IMR-90 (cell line): Measurements from ENCODE around the gene FAM13B. TPM values are rescaled to one million over a fixed set of nuclear protein-coding genes. Genes with fewer than 3 reads are reported as not detected.

Experiments
- ATAC-seq: fragments of 200-7000 bp; cut with Tn5 transposase; 2 replicates; pipeline ENCODE4 v1.9.1; 2020; ENCODE audit warnings: low read depth, mild to moderate bottlenecking, moderate library complexity
- BruUV-seq: library from RNA; stranded (reverse); fragments of 400-500 nt; replicated peaks from 2 replicates; lab custom pipeline; 2021; lab: Mats Ljungman, UMichigan
- CTCF ChIA-PET: fragments of 300-600 bp; formaldehyde crosslinking; extraction: SDS; loops from one replicate; lab custom pipeline; 2021; ENCODE audit warnings: antibody characterized with exemption; lab: Yijun Ruan, JAX
- POLR2A ChIA-PET: fragments of 300-600 bp; sonication (Branson Sonifier 250); formaldehyde crosslinking; loops from one replicate; lab custom pipeline; 2022; ENCODE audit warnings: antibody characterized with exemption; ENCODE audit not compliant: unreplicated experiment; lab: Charles Lee
- DNase-seq: peaks from one replicate; pipeline ENCODE4 v3.0.0; 2013
- H2AFZ ChIP-seq: replicated peaks from 2 replicates; pipeline ENCODE3; 2013; ENCODE audit warnings: low read length, mild to moderate bottlenecking; ENCODE audit not compliant: poor library complexity
- H2AK5ac ChIP-seq: 2 replicates; pipeline ENCODE4 v1.6.1; 2013; ENCODE audit warnings: low read depth, low read length, inconsistent platforms
- H2AK9ac ChIP-seq: replicated peaks from 2 replicates; pipeline ENCODE3; 2013; ENCODE audit warnings: mild to moderate bottlenecking, low read depth, low read length, moderate library complexity; ENCODE audit not compliant: poor library complexity
- H2BK120ac ChIP-seq: 2 replicates; pipeline ENCODE4 v1.6.1; 2013; ENCODE audit warnings: low read depth, low read length, inconsistent platforms
- H2BK15ac ChIP-seq: 3 replicates; pipeline ENCODE4 v1.6.1; 2013; ENCODE audit warnings: low read depth, low read length, inconsistent platforms
- H2BK20ac ChIP-seq: 2 replicates; pipeline ENCODE4 v1.6.1; 2013; ENCODE audit warnings: low read depth, mild to moderate bottlenecking, inconsistent platforms, low read length, moderate library complexity
- H2BK5ac ChIP-seq: 2 replicates; pipeline ENCODE4 v1.6.1; 2013; ENCODE audit warnings: mild to moderate bottlenecking, low read depth, low read length, inconsistent platforms; ENCODE audit not compliant: poor library complexity, severe bottlenecking
- H3K14ac ChIP-seq: replicated peaks from 2 replicates; pipeline ENCODE4 v1.6.1; 2013; ENCODE audit warnings: low read depth, low read length, inconsistent platforms
- H3K18ac ChIP-seq: 2 replicates; pipeline ENCODE4 v1.6.1; 2013; ENCODE audit warnings: low read depth, low read length, control low read depth
- H3K23ac ChIP-seq: 2 replicates; pipeline ENCODE4 v1.6.1; 2013; ENCODE audit warnings: low read depth, low read length, inconsistent platforms
- H3K27ac ChIP-seq: 2 replicates; pipeline ENCODE4 v1.5.1; 2013; ENCODE audit warnings: mild to moderate bottlenecking, control low read depth, low read length; ENCODE audit not compliant: insufficient read depth
- H3K27me3 ChIP-seq: 2 replicates; pipeline ENCODE4 v1.6.1; 2013; ENCODE audit warnings: low read length; ENCODE audit not compliant: control insufficient read depth, insufficient read depth
- H3K36me3 ChIP-seq: 2 replicates; pipeline ENCODE4 v1.6.1; 2013; ENCODE audit warnings: low read length, mixed read lengths; ENCODE audit not compliant: control insufficient read depth, insufficient read depth
- H3K4ac ChIP-seq: 2 replicates; pipeline ENCODE4 v1.6.1; 2013; ENCODE audit warnings: low read depth, low read length, inconsistent platforms
- H3K4me1 ChIP-seq: 2 replicates; pipeline ENCODE4 v1.6.1; 2013; ENCODE audit warnings: low read length, mixed read lengths; ENCODE audit not compliant: control insufficient read depth, insufficient read depth
- H3K4me2 ChIP-seq: 2 replicates; pipeline ENCODE4 v1.6.1; 2013; ENCODE audit warnings: low read depth, mild to moderate bottlenecking, control low read depth, low read length, moderate library complexity
- H3K4me3 ChIP-seq: 2 replicates; pipeline ENCODE4 v1.5.1; 2013; ENCODE audit warnings: low read depth, mild to moderate bottlenecking, control low read depth, low read length, moderate library complexity; ENCODE audit not compliant: insufficient read depth
- H3K56ac ChIP-seq: 2 replicates; pipeline ENCODE4 v1.6.1; 2013; ENCODE audit warnings: low read length, inconsistent platforms; ENCODE audit not compliant: insufficient read depth; ENCODE audit errors: extremely low read depth
- H3K79me1 ChIP-seq, 2 experiments: 2 replicates each; pipeline ENCODE4 v1.6.1; 2013; ENCODE audit warnings: low read length in 2 of 2, inconsistent platforms in 1 of 2, low read depth in 1 of 2
- H3K9ac ChIP-seq: 2 replicates; pipeline ENCODE4 v1.6.1; 2013; ENCODE audit warnings: low read depth, low read length, control low read depth
- H3K9me1 ChIP-seq: 2 replicates; pipeline ENCODE4 v1.6.1; 2013; ENCODE audit warnings: low read length, inconsistent platforms; ENCODE audit not compliant: insufficient read depth
- H3K9me3 ChIP-seq: 2 replicates; pipeline ENCODE4 v1.6.1; 2013; ENCODE audit warnings: low read length; ENCODE audit not compliant: control insufficient read depth, insufficient read depth
- H4K20me1 ChIP-seq: 2 replicates; pipeline ENCODE4 v1.6.1; 2013; ENCODE audit warnings: low read length, inconsistent platforms; ENCODE audit not compliant: insufficient read depth
- H4K5ac ChIP-seq: 2 replicates; pipeline ENCODE4 v1.6.1; 2013; ENCODE audit warnings: mild to moderate bottlenecking, low read depth, low read length, control low read depth
- H4K8ac ChIP-seq, 2 experiments: 2 replicates each; pipeline ENCODE4 v1.6.1; 2013; ENCODE audit warnings: low read depth in 2 of 2, low read length in 2 of 2, control low read depth in 1 of 2, inconsistent platforms in 1 of 2
- H4K91ac ChIP-seq: 2 replicates; pipeline ENCODE4 v1.6.1; 2013; ENCODE audit warnings: low read depth, low read length, inconsistent platforms; ENCODE audit not compliant: insufficient read depth
- BHLHE40 ChIP-seq: fragments of 150-350 bp; IDR thresholded peaks from 2 replicates; pipeline ENCODE4 v1.6.1; 2016; ENCODE audit warnings: mild to moderate bottlenecking, low read depth, low read length
- MXI1 ChIP-seq: IDR thresholded peaks from 2 replicates; pipeline ENCODE4 v1.6.1; 2012; ENCODE audit warnings: low read depth, mild to moderate bottlenecking, low read length, moderate library complexity, borderline replicate concordance
- WGBS, 2 experiments: methylation state at CpG; one replicate each; pipeline versions ENCODE4 v1.1.5 to v1.1.7; 2013; ENCODE audit warnings: missing lambda C conversion rate in 2 of 2; ENCODE audit not compliant: insufficient read length in 1 of 2; ENCODE audit errors: extremely low coverage in 2 of 2; 5-methylcytosine and 5-hydroxymethylcytosine counted together
- dilution Hi-C: fragments of 300-500 bp; cut with HindIII; formaldehyde crosslinking; loops from one replicate; pipeline ENCODE4 v1.14.3; 2018; ENCODE audit warnings: low sequenced_read_pairs; ENCODE audit not compliant: unreplicated experiment
- in situ Hi-C: fragments of 300-500 bp; cut with MboI; formaldehyde crosslinking; loops from 3 replicates; pipeline ENCODE4 v1.14.3; 2019; ENCODE audit warnings: low sequenced_read_pairs, inconsistent platforms, mixed read lengths
- intact Hi-C: fragments of 100-400 bp; cut with micrococcal nuclease; formaldehyde crosslinking; loops from 2 replicates; pipeline ENCODE4 v1.10.0; 2022
- polyA plus RNA-seq, 3 experiments: library from polyadenylated mRNA; depleted of rRNA; stranded (reverse); fragments of >200 nt; gene quantifications; 2 replicates each; pipeline ENCODE4 v1.2.3, GENCODE V29; 2012; ENCODE audit warnings: low replicate concordance in 1 of 3
- total RNA-seq: library from RNA; depleted of rRNA; stranded (reverse); fragments of >200 nt; gene quantifications from 2 replicates; pipeline ENCODE4 v1.2.3, GENCODE V29; 2012

FAM13B gene
- total and polyA plus RNA-seq, 2 of the 4 experiments (the other 2 are of a cell fraction) = 14.6 to 15.1 TPM

DNA sequence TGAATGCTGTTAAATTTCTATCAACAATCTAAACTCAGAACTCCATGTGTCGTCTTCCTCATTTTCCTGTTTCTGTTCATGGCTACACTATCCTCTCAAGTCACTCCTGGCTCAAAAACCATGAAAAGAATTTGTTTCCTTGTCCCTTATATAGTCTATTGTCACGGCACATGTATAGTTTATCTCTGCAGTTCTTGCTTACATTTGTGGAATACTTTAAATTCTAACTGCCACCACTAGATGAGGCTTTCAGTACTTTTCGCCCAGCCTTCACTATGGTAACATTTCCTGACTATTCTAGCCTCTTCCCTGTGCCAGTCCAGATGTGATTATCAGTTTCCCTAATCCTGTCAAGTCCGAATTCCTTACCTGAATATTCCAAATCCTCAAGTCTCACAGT, 109.0 kb downstream of the FAM13B start:
- Histone ChIP-seq H3K56ac (no peak overlapping the region), H3K36me3 (peaks cover 2% of the 10 kb centered on the region; the same call in 1 of the 2 replicates), H3K4ac (0 out of 2 replicates have a peak overlapping the region, but pooled peaks have one; percentile 12), H3K14ac (peak overlapping the region; percentile 1; the same call in 1 of the 2 replicates), H3K4me3 (no peak overlapping the region), H4K5ac (no peak overlapping the region), H2BK120ac (0 out of 2 replicates have a peak overlapping the region, but pooled peaks have one; percentile 26), H3K23ac (peak overlapping the region; percentile 46; the same call in 1 of the 2 replicates), H3K9me3 (no peaks in the 10 kb centered on the region), H2BK15ac (no peak overlapping the region), H2AFZ (no peak overlapping the region), H2BK20ac (0 out of 2 replicates have a peak overlapping the region, but pooled peaks have one; percentile 63), H4K91ac (no peak overlapping the region), H3K4me1 (peaks cover 10% of the 10 kb centered on the region), H2AK9ac (no peak overlapping the region), H2AK5ac (no peak overlapping the region), H3K79me1 (no peaks in the 10 kb centered on the region), H2BK5ac (peak overlapping the region; percentile 33), H3K18ac (no peak overlapping the region), H4K20me1 (no peaks in the 10 kb centered on the region), H3K9ac (no peak overlapping the region), H3K9me1 (peaks cover 4% of the 10 kb centered on the region; the same call in 1 of the 2 replicates), H3K4me2 (peak overlapping the region; percentile 67; the same call in 1 of the 2 replicates), H3K27ac (no peak overlapping the region), H3K27me3 (no peaks in the 10 kb centered on the region), H4K8ac (no peak overlapping the region)
- intact Hi-C loops (no loop called here), in situ Hi-C loops (no loop called here), dilution Hi-C loops (no loop called here)
- ATAC-seq (peak; percentile 95), DNase-seq (peak; percentile 48)
- ChIA-PET POLR2A (no interaction called here), CTCF (no interaction called here)
- 30% methylated on average over 2 of the region's 4 CpGs; no CpG with 5 or more reads in 1 of the 2 experiments for WGBS, 2 experiments
- peak; percentile 75; the same call in 1 of the 2 replicates for TF ChIP-seq BHLHE40
- no peak for TF ChIP-seq MXI1
- no TSS peak for BruUV-seq
